ENCODE measurements around the gene ACTL7A.

Gene ACTL7A

GRCh38 chr9:108861997-108862396, at the start of gene ACTL7A:
Gene ACTL7A (plus strand): TSS chr9:108862266. CDS start chr9:108862323, 57 bp downstream.
- TF ChIP-seq, protein P1, sequence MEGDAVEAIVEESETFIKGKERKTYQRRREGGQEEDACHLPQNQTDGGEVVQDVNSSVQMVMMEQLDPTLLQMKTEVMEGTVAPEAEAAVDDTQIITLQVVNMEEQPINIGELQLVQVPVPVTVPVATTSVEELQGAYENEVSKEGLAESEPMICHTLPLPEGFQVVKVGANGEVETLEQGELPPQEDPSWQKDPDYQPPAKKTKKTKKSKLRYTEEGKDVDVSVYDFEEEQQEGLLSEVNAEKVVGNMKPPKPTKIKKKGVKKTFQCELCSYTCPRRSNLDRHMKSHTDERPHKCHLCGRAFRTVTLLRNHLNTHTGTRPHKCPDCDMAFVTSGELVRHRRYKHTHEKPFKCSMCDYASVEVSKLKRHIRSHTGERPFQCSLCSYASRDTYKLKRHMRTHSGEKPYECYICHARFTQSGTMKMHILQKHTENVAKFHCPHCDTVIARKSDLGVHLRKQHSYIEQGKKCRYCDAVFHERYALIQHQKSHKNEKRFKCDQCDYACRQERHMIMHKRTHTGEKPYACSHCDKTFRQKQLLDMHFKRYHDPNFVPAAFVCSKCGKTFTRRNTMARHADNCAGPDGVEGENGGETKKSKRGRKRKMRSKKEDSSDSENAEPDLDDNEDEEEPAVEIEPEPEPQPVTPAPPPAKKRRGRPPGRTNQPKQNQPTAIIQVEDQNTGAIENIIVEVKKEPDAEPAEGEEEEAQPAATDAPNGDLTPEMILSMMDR (IDR thresholded peaks at IDR 0.05; ENCODE audit: low read depth, low read length), result no peak
- no peak for DNase-seq (ENCODE audit: extremely low read depth, low read depth)

DNA sequence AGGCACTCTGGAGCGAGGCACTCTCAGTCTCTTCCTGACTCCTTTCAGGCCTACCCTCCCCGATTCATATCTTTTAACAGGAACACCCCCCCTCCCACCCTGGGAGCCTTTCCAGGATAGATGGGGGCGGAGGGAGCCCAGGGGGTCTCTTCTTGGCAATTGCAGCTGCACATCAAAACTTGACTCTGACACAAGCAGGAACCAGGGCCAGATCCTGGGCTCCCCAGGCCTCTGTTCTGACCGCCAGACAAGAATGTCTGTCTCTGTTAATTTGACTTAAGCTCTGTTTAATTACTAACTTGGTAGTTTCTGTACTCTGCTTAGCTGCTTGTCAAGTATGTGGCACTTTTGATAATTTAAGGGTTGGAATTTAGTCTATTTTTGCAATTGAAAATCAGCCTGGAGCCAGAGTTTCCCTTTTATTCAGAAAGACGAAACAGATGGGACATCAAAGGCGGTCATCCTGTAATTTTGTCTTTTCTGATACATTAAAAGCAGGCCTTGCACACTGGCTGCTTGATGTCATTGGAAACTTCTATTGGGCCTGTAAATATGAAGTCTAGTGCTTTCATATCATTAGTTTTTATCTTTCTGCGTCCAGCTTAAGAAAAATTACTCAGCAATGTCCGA, 49.6 kb upstream of the ACTL7A start:
- TF ChIP-seq, protein P1 (IDR thresholded peaks at IDR 0.05; ENCODE audit: low read depth, low read length), result no peak
- no peak for DNase-seq (ENCODE audit: extremely low read depth, low read depth)

- DNase-seq (ENCODE audit: extremely low read depth, low read depth), result peak; percentile 0
- TF ChIP-seq, protein P1 (IDR thresholded peaks at IDR 0.05; ENCODE audit: low read depth, low read length), result peak; percentile 49
Observed at GRCh38 chr9:108813951-108814601, 48.0 kb upstream of the ACTL7A start.

- no peak for DNase-seq (ENCODE audit: extremely low read depth, low read depth)
- TF ChIP-seq, protein P1 (IDR thresholded peaks at IDR 0.05; ENCODE audit: low read depth, low read length), result no peak
Observed at GRCh38 chr9:108815156-108815555, 46.9 kb upstream of the ACTL7A start.

GRCh38 chr9:108816037-108816436, 46.0 kb upstream of the ACTL7A start:
- no peak for DNase-seq (ENCODE audit: extremely low read depth, low read depth)
- TF ChIP-seq, protein P1 (IDR thresholded peaks at IDR 0.05; ENCODE audit: low read depth, low read length), result no peak

GRCh38 chr9:108823829-108824228, 38.2 kb upstream of the ACTL7A start:
- no peak for DNase-seq (ENCODE audit: extremely low read depth, low read depth)

GRCh38 chr9:108830272-108830671, 31.8 kb upstream of the ACTL7A start:
- DNase-seq (ENCODE audit: extremely low read depth, low read depth), result no peak
- TF ChIP-seq, protein P1 (IDR thresholded peaks at IDR 0.05; ENCODE audit: low read depth, low read length), result no peak

More at GRCh38 chr9:108823829-108824228, 38.2 kb upstream of the ACTL7A start:
- TF ChIP-seq, protein P1 (IDR thresholded peaks at IDR 0.05; ENCODE audit: low read depth, low read length), result no peak
